ENCODE measurements around the gene HNRNPA3.

DNA sequence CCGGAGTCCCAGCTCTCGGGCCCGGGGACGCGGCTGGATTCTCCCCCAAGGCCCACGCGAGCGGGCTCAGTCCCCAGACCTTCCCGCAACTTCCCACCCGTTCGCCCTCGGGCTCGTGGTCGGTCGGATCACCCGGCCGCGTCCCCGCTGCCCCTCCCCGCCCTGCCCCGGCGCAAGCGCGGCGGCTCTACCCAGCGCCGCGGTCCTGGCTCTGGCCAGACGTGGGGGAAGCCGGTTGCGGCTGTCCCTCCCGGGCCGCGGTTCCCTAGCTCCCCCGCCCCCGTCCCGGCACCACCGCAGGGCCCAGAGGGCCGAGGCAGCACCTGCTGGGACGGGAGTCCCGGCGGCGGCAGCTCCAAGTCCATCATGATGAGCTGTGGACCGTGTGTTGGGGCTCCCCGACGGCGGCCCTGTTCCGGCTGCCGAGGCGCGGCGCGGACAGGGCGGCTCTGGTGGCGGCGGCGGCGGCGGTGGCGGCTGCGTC lies 51.7 kb downstream of the HNRNPA3 start:
- TF ChIP-seq, protein P1, sequence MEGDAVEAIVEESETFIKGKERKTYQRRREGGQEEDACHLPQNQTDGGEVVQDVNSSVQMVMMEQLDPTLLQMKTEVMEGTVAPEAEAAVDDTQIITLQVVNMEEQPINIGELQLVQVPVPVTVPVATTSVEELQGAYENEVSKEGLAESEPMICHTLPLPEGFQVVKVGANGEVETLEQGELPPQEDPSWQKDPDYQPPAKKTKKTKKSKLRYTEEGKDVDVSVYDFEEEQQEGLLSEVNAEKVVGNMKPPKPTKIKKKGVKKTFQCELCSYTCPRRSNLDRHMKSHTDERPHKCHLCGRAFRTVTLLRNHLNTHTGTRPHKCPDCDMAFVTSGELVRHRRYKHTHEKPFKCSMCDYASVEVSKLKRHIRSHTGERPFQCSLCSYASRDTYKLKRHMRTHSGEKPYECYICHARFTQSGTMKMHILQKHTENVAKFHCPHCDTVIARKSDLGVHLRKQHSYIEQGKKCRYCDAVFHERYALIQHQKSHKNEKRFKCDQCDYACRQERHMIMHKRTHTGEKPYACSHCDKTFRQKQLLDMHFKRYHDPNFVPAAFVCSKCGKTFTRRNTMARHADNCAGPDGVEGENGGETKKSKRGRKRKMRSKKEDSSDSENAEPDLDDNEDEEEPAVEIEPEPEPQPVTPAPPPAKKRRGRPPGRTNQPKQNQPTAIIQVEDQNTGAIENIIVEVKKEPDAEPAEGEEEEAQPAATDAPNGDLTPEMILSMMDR (conservative IDR thresholded peaks at IDR 0.05; ENCODE audit: low read length) = no peak
- TF ChIP-seq EZH2phosphoT487 (IDR thresholded peaks at IDR 0.05; ENCODE audit: borderline replicate concordance, low read depth, low read length) = no peak

Data from OCI-LY7 (cell line).